Prostate gland (tissue), 2 donors: ENCODE data around the gene GLRX5. TPM values are rescaled to one million over a fixed set of nuclear protein-coding genes. Genes with fewer than 3 reads are reported as not detected.

Source experiments
- DNase-seq: peaks from one replicate; pipeline ENCODE4 v3.0.0-alpha.2; 2019; ENCODE audit warnings: low spot score
- H3K27ac ChIP-seq, 2 donors: fragments of 200-600 bp; sonication (generic); 2 replicates each; pipeline ENCODE4 v1.5.1; 2017 to 2019
- H3K27me3 ChIP-seq: fragments of 200-600 bp; sonication (generic); replicated peaks from 2 replicates; pipeline ENCODE4 v1.5.1; 2019; ENCODE audit not compliant: insufficient read depth
- H3K36me3 ChIP-seq, 2 donors: fragments of 200-600 bp; sonication (generic); 1 replicate in 1 of 2; 2 replicates in 1 of 2; pipeline versions ENCODE4 v1.5.1 to v1.8.1; 2017 to 2019
- H3K4me1 ChIP-seq: fragments of 200-600 bp; sonication (generic); replicated peaks from 2 replicates; pipeline ENCODE4 v1.5.1; 2019
- H3K4me3 ChIP-seq, 2 donors: fragments of 200-600 bp; sonication (generic); 2 replicates each; pipeline ENCODE4 v1.5.1; 2017 to 2019
- H3K9me3 ChIP-seq: fragments of 200-600 bp; sonication (generic); 2 replicates; pipeline ENCODE4 v1.5.1; 2017
- CTCF ChIP-seq, 4 experiments: fragments of 200-600 bp in 2 of 4; fragments of 450-650 bp in 2 of 4; sonication (generic) in 2 of 4; IDR thresholded peaks; 1 replicate in 3 of 4; 2 replicates in 1 of 4; pipeline ENCODE4 v1.5.1; 2016 to 2019; ENCODE audit warnings: antibody characterized with exemption in 4 of 4, mild to moderate bottlenecking in 2 of 4, moderate library complexity in 2 of 4
- POLR2A ChIP-seq: fragments of 450-650 bp; IDR thresholded peaks from one replicate; pipeline ENCODE4 v1.6.1; 2016; ENCODE audit warnings: antibody characterized with exemption, mild to moderate bottlenecking
- POLR2AphosphoS5 ChIP-seq: sonication (generic); formaldehyde crosslinking; IDR thresholded peaks from one replicate; pipeline ENCODE4 v1.6.1; 2017; ENCODE audit warnings: antibody characterized with exemption
- WGBS: methylation state at CpG from one replicate; pipeline ENCODE4 v1.1.5; 2018; 5-methylcytosine and 5-hydroxymethylcytosine counted together
- intact Hi-C: fragments of 100-400 bp; cut with DNase I; formaldehyde crosslinking; loops from one replicate; pipeline ENCODE4 v1.14.2; 2022
- total RNA-seq, 2 donors: library from RNA; depleted of rRNA; stranded (reverse); fragments of >200 nt; gene quantifications; one replicate each; pipeline ENCODE4 v1.1.0, GENCODE V29; 2016

GLRX5 gene
- total RNA-seq, 2 donors from 2014 or later: 56.2 to 93.0 TPM

DNA sequence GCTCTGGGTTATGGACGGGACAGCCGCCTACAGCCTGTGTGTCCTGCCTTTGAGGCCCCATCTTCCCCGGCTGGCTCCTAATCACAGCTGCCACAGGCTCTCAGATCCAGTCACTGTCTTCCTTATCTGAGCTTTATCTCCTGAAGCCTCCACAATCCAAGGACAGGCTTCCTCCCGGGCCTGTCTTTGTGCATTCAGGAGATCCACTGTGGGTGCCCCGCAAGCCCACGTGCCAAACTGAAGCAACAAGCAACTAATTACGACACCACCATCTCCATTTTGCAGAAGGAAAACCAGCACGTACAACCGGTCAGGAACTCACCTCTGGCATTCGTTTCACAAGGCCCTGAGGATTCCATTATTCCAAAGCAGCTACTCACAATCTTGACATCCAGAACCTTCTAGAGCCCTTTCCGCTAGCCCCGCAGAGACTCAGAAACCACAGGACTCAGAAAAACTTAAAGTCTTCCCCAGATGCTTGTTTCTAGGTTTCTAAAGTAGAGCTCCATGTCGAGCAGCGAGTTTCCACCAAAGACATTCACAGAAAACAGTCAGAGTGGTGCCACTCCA lies 32.4 kb upstream of the GLRX5 start:
- Histone ChIP-seq H3K36me3 (no peaks in the 10 kb centered on the region), H3K4me3 (no peak overlapping the region), H3K9me3 (no peaks in the 10 kb centered on the region), H3K27me3 (no peaks in the 10 kb centered on the region), H3K27ac (no peak overlapping the region), H3K4me1 (no peaks in the 10 kb centered on the region)
- DNase-seq: no peak
- 91% methylated on average over 14 of the region's 14 CpGs for WGBS
- intact Hi-C loops: no loop called here
- no peak for TF ChIP-seq POLR2AphosphoS5
- TF ChIP-seq CTCF (IDR thresholded peaks at IDR 0.05): no peak
- TF ChIP-seq POLR2A: no peak

DNA sequence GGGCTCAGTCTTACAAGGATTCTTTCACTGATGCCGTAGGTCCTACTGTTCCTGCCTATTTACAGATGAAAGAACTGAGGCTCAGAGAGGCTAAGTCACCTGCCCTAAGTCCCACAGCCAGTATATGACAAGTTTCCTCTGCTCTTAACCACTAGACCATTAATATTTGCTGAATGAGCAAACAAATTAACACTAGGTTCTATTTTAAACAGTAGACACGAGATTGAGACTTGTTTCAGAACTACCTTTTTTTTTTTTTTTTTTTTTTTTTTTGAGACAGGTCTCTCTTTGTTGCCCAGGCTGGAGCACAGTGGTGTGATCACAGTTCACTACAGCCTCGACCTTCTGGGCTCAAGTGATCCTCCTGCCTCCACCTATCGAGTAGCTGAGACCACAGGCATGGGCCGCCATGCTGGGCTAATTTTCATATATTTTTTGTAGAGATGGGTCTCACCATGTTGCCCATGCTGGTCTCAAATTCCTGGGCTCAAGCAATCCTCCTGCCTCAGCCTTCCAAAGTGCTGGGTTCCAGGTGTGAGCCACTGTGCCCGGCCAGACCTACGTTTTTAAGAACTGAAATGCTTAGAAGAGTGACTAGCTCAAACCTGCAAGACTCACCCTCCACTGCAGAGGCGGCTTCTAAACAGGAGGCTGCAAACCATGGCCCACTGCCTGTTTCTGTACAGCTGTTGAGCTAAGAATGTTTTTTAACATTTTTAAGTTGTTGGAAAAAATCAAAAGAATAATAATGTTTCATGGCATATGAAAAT lies 31.3 kb upstream of the GLRX5 start:
- Histone ChIP-seq H3K9me3 (no peaks in the 10 kb centered on the region), H3K27me3 (no peaks in the 10 kb centered on the region), H3K4me3 (no peak overlapping the region), H3K4me1 (no peaks in the 10 kb centered on the region), H3K27ac (no peak overlapping the region), H3K36me3 (no peaks in the 10 kb centered on the region)
- no peak for TF ChIP-seq POLR2A
- no peak for TF ChIP-seq POLR2AphosphoS5
- TF ChIP-seq CTCF (IDR thresholded peaks at IDR 0.05): no peak
- 83% methylated on average over 8 of the region's 8 CpGs for WGBS
- intact Hi-C loops: no loop called here
- DNase-seq: no peak

DNA sequence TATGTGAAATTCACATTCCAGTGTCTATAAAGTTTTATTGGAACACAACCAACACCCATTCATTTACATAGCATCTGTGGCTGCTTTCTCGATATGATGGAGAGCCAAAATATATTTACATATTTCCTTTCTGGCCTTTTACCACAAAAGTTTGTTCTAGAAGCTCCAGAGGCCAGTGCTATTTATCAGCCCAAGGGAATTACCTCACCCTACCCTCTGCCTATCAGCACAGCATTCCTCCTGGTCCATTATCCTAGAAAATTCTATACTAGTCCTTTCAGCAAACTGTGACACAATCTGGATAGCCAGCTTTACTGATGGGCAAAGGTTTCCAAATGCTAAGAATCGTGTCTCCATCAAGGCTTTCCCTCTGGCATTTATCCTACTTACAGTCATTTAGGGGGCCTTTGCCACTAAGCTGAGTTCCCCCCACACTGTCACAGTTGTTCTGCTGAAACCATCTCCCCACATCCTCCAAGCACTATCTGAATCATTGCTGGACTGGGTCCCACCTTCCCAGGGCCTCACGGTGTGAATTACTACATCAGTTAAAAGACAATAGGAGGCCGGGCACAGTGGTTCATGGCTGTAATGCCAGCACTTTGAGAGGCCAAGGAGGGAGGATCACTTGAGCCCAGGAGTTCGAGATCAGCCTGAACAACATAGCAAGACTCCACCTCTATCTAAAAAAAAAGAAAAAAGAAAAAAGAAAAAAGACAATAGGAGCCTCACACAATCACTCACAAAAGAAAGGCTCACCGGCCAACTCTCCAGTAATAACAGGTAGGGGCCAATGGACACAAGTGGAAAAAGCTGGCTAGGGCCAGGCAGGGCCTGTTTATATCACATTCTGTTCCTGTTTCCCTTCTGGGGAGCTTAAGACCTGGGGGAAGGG lies 30.5 kb upstream of the GLRX5 start:
- WGBS: 70% methylated on average over 6 of the region's 6 CpGs
- H3K27me3 ChIP-seq: no peaks in the 10 kb centered on the region

DNA sequence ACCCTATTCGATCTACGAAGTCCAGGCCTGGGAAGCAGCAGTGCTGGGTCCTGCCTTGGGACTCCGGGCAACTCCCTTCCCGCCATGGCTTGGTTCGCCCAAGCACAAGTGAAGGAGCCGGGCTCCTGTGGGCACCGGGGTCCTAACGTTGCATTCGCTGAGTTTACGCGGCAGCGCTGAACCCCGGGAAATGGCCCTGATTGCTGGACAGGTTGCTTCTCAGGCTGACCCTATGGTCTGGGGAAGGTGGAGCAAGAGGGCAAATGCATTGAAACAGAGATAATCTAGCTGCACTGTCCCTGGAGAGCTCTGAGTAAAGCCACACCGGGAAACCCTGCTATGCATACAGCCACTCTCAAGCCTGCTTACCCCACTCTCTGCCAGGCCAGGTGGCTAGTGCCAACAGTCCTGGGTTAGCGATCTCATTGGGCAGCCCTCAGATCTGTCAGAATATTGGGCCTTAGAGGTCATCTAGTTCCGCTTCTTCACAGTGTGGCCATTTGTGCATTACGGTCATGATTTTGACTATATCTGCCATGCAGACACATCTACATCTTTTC lies 29.7 kb upstream of the GLRX5 start:
- WGBS: 86% methylated on average over 17 of the region's 17 CpGs
- Histone ChIP-seq H3K27me3 (no peaks in the 10 kb centered on the region), H3K27ac (no peak overlapping the region), H3K4me3 (no peak overlapping the region), H3K36me3 (no peaks in the 10 kb centered on the region), H3K4me1 (no peaks in the 10 kb centered on the region), H3K9me3 (no peaks in the 10 kb centered on the region)
- no peak for DNase-seq
- intact Hi-C loops: no loop called here
- TF ChIP-seq POLR2A (no peak), CTCF (IDR thresholded peaks at IDR 0.05) (no peak), POLR2AphosphoS5 (no peak)

More for the DNA sequence above, 30.5 kb upstream of the GLRX5 start:
- no peak for DNase-seq
- intact Hi-C loops: no loop called here
- Histone ChIP-seq H3K4me1 (no peaks in the 10 kb centered on the region), H3K36me3 (no peaks in the 10 kb centered on the region), H3K4me3 (no peak overlapping the region), H3K27ac (no peak overlapping the region), H3K9me3 (no peaks in the 10 kb centered on the region)
- TF ChIP-seq POLR2AphosphoS5 (no peak), CTCF (IDR thresholded peaks at IDR 0.05) (no peak), POLR2A (no peak)
